Smooth muscle cell of the brain vasculature (primary cell): Measurements from ENCODE around the gene RAB20.

Source experiments
- DNase-seq: peaks from one replicate; pipeline ENCODE4 v3.0.0-alpha.2; 2012; ENCODE audit warnings: low read depth, low spot score

Gene RAB20

DNA sequence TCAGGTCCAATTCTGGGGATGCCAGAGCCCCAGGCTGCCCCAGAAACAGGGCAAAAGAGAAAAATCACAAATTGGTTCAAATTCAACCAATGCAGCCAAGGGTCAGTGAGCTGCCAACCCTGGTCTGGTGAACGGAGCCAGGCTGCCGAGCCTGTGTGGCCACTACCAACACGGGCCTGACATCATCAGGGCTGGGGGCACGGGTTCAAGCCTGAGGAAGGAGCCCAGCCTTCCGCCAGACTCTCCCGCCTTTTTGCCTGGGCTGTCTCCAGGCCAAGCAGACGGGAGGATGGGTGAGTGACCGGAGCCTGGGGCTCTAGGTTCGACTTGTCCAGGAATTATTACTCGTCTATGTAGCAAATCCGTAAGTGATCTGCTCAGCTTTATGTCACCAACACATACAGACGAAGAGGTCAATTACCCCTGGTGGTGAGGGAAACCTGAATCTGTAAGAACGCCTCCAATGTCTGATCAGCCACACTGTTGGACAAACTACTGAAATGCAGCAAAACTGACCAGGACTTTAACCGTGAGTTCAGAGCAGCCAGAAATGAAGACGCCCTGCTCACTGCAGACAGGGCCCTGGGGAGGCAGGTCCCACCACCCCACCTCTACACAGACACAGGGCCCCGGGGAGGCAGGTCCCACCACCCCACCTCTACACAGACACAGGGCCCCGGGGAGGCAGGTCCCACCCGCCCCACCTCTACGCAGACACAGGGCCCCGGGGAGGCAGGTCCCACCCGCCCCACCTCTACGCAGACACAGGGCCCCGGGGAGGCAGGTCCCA, 31.8 kb downstream of the RAB20 start:
- DNase-seq = no peak

DNA sequence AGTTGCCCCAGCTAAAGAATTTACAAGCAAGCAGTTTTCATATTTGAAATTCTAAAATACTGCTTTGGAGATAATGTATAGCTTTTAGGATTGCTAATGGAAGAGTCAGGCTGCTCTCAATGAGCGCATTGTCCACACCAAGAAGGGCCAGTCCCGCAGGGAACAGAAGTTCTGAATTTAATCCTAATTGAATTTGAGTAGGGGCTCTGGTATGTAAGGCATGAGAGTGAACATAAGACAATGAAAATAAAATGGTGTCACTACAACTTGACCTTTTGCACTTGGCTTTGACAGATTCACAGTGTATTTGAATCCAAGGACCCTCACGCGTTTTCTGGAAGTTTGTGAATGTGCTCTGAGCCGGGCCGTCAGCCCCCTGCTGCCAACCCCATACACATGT, 32.6 kb downstream of the RAB20 start:
- no peak for DNase-seq

GRCh38 chr13:110528371-110528770, 33.2 kb downstream of the RAB20 start:
- DNase-seq = no peak

DNA sequence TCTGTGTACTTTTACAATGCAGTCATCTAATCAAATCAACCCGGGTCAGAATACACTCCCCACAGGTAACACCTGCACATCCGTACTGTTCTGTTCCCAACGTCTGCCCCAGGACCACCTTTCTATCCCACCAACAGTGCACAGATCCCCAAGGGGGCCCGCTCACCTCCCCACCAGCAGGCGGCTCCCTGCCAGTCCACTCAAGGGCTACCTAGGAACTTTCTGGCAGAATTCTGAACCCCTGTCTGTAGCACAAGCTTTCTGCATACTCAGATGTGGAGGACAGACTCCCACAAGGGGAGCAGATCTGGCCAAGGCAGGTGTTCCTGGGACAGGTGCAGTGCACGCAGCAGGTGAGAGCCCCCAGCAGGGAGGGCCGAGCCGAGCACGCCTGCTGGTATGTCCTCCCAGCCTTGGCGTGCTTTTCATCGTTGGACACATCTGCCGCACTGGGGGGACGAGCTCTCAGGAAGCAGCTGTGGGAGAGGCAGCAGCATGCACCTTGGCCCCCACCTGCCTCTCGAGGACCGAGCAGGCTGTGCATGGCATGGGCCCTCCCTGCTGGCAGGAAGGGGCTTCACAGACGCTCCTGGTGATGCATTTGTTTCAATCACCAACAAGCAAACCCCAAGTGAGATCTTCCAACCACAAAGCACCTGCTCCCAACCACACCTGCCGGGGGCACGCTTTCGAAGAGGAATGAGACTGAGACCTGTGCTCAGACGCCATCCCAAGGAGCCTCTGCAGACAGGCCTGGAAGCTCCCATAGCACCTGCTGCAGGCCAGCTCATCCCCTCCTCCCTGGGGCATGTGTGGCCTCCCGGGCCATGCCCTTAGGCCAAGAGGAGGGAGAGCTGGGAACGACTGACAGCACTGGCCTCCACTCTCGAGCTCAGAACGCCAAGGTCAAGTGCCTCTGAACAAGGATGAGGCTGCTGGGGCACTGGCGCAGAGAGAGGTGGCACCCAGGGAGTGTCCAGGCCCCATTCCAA, 35.9 kb downstream of the RAB20 start:
- no peak for DNase-seq

DNA sequence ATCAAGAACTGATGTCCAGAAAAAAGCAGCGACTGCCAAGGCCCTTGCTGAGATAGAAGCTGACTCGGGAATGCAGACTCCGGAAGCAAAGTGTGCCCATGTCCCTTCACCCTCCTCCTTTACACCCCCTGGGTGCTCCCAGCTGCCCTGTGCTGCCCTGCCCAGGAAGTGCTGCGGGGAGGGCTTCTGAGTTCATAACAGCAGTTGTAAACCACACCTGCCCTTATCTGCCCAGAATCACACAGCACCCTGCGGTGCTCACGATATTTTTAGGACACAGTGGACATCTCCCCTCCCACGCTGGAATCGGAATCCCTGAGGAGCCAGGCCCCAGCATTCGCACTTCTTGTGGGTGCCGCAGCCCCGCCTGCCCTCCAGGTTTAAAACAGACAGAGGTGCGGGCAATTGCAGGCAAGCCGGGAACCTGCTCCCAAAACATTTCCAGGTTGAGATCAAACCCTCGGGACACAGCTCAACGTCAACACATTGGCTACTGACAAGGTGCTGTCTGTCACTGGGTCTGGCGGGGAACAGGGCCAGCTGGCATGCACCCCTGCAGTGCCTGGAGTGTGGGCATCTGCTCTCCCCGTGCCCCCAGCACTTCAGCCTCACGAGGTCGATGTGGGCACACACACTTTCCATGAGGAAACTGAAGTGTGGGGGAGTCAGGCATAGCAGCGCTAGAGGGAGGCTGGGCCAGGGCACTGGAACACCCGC, 36.8 kb downstream of the RAB20 start:
- DNase-seq = no peak

- DNase-seq = no peak
These were observed 37.5 kb downstream of the RAB20 start for GRCh38 chr13:110523838-110524540.

DNA sequence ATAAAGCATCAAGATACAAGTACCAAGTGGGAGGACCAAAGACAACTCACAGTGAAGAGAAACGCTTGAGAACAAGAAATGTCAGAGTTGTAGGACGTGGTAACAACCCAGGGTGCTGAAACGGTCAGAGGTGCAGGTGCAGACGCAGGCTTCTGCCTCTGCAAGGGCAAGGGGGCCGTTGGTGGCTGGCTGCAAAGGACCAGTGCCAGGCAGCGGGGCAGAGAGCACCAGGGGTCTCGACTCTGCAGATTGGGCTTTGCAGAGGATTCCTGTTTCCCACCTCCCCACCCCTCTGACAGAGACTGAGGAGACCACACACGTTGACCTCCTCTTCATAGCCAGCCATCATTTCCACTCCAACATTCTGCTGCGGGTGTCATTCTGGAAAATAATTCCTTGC, 38.3 kb downstream of the RAB20 start:
- no peak for DNase-seq

DNA sequence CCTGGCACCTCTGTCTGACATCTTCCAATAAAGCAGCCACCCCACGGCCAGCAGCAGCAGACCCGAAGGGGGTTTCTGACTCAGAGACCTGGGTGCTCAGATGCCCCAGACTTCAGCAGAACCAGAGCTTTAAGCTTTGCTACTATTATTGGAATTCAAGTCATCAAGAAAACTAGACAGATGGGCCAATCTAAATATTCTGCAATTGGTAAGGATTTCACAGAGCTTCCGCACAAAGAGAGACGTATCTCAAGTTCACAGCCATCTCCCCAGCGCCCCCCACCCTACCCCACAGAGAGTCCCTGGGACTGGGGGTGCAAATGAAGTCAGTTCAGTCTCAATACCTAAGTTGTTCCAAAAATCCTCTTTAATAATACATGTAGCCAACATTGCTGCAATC, 38.8 kb downstream of the RAB20 start:
- no peak for DNase-seq

GRCh38 chr13:110521946-110522345, 39.6 kb downstream of the RAB20 start:
- no peak for DNase-seq

DNA sequence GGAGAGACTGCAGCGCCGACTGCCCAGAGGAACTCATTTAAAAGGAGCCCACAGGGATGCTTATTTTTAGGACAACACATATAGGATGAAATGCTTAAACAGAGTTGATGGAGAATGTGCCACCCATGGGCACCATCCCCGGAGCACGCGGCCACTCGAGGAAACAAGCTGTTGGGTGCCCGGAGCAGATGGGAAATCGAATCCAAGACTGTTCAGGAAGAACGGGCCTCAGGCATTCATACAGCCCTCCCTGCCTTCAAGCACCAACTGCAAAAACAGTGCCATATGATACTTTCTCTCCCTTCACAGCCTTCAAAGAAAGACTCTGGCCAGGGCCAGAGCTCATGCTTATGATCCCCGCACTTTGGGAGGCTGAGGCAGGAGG, 40.2 kb downstream of the RAB20 start:
- DNase-seq = no peak

DNA sequence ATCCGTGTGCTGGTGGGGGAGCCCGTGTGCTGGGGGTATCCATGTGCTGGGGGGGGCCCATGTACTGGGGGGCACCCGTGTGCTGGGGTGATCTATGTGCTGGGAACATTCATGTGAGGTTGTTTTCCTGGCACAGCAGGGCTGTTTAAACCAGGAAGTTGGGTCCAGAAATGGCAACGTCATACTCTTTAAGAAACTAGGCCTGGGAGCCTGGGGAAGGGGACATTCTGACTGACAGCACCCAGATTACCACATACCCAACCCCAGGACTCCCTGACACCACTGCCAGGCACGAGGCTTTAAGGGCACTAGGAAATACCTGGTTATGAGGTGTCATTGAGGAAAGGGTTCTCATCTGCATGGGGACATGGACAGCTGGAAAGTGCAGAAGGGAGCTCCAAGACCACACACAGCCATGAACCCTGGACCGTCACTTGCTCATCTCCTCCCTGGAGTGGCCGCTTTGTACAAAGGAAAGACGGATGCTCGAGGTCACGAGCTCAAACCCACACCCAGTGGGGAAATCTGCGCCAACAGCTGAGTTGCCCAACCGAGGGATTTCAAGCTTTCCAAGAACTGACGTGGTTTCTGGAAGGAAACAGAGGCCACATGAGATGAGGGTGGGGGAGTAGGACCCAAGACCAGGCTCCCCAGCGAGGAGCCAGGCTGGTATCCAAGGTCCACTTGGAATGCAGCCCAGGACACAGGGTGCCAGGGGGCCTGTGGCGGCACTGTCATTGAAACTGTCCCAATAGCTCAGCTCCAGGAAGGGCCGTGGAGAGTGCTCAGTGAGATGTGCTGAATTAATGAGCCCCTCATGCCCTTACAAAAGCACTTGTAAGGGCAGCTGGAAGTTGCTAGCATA, 40.9 kb downstream of the RAB20 start:
- DNase-seq = peak; percentile 54

DNA sequence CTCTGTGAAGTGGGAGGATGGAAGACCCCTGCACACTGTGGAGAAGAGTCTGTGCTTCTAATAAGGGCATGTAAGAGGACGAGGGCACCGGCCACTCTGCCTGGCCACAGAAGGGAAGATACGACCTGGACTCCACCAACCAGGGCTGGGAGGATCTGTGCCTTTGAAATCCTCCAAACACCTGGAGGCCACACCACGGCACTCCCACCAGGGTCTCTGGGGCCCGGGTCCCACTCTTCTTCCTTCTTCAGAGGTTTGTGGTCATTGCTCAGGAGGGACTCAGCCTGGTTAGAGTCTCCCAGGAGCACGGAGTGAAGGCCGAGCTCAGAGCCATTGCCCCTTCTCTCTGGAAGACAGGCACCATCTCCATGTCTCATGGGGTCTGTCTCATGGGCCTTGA, 42.0 kb downstream of the RAB20 start:
- DNase-seq = no peak

- no peak for DNase-seq
These were observed 42.5 kb downstream of the RAB20 start for GRCh38 chr13:110519046-110519445.

GRCh38 chr13:110518571-110518970, 43.0 kb downstream of the RAB20 start:
- DNase-seq = no peak

- no peak for DNase-seq
These were observed 43.3 kb downstream of the RAB20 start for GRCh38 chr13:110518226-110518525.

DNA sequence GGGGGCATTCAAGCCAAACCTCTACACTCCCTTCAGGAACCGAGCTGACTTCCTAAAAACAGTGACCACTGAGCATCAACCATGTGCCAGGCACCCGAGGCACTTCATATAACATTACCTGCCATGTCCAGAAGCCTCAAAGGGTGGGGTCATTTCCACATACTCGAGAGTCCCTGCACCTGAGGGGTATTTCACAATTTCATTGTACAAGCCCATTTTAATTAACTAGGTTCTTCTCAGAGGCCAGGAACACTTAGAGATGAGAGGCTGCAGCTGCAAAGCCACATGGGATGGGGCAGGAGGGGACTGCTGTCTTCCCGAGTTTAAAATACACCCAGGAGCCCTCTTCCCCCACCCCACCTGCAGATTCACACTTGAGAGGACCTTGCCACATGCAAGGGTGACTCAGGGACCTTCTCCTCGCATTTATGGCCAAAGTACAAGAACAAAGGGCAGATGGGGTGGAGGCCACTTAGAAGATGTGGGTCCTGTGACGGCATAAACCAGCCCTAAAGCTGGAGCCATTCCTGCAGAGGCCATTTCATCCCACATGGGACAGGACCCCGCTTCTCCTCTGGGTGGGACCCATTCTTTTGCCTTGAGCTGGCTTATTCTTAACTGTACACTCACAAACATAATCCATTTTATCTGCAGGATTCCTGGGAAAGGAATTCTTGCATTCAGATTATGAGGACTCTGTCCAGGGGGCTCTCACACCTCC, 43.9 kb downstream of the RAB20 start:
- DNase-seq = no peak

- DNase-seq = no peak
These were observed 45.0 kb downstream of the RAB20 start for GRCh38 chr13:110516500-110516899.

- no peak for DNase-seq
These were observed 49.3 kb downstream of the RAB20 start for GRCh38 chr13:110512198-110512740.

DNA sequence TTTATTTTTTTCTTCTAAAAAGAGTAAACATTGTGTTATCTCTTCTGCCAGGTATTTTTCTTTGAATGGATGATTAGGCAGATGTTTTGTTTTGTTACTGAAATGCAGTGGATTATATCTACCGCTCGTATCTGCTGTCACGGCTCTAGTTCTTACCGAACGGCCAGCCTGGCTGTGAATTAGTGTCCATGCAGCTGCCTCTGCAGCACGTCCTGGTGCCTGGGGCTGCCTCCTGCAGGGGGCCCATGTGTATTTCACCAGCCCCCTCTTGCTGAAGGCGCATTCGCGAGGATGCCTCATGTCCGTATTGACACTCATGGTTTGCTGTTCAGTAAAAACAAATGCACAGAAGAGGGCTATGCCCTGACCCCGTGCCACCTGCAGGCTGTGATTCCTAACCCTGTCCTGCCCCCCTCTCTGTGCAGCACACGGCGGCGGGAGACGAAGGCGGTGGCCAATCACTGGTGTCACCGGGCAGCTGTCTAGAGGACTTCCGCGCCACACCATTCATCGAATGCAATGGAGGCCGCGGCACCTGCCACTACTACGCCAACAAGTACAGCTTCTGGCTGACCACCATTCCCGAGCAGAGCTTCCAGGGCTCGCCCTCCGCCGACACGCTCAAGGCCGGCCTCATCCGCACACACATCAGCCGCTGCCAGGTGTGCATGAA, 49.9 kb downstream of the RAB20 start:
- DNase-seq = no peak
